Measurements from ENCODE around the gene ACOT7.

The ACOT7 gene

GRCh38 chr1:6235296-6235677 is 158.3 kb downstream of the ACOT7 start:
- TF ChIP-seq CTCF (IDR thresholded peaks at IDR 0.05; ENCODE audit: unreplicated experiment in 3 of 3), result no peak
- H3K27ac Mint-ChIP-seq, result peak overlapping the region in 2 of 3 experiments; percentile 49 to 78
- peaks cover 17% of the 10 kb centered on the region for H3K4me1 Mint-ChIP-seq
- peak overlapping the region; percentile 89 to 96 (median 92) for H3K4me3 Mint-ChIP-seq
- peaks cover 14% of the 10 kb centered on the region for H3K36me3 Mint-ChIP-seq (ENCODE audit: low read depth)
- H3K9me3 Mint-ChIP-seq, result no peaks in the 10 kb centered on the region
- peaks cover 32% of the 10 kb centered on the region for H3K27me3 Mint-ChIP-seq (ENCODE audit: low read depth)

GRCh38 chr1:6234502-6235295 is 158.9 kb downstream of the ACOT7 start:
- H3K4me1 Mint-ChIP-seq, result peaks cover 17% of the 10 kb centered on the region
- peaks cover 17% of the 10 kb centered on the region for H3K36me3 Mint-ChIP-seq (ENCODE audit: low read depth)
- no peaks in the 10 kb centered on the region for H3K9me3 Mint-ChIP-seq
- H3K4me3 Mint-ChIP-seq, result peak overlapping the region; percentile 89 to 96 (median 92)
- H3K27me3 Mint-ChIP-seq (ENCODE audit: low read depth), result peaks cover 26% of the 10 kb centered on the region
- no peak for TF ChIP-seq CTCF (IDR thresholded peaks at IDR 0.05; ENCODE audit: unreplicated experiment in 3 of 3)
- H3K27ac Mint-ChIP-seq, result peak overlapping the region in 2 of 3 experiments; percentile 54 to 78

- no peak for TF ChIP-seq CTCF (IDR thresholded peaks at IDR 0.05; ENCODE audit: unreplicated experiment in 3 of 3)
- H3K9me3 Mint-ChIP-seq, result no peaks in the 10 kb centered on the region
Observed at GRCh38 chr1:6233376-6233775, 160.2 kb downstream of the ACOT7 start.

GRCh38 chr1:6225651-6226050 is 167.9 kb downstream of the ACOT7 start:
- Mint-ChIP-seq H3K4me1 (no peaks in the 10 kb centered on the region), H3K27ac (peak overlapping the region in 1 of 3 experiments; percentile 53)

More at GRCh38 chr1:6233376-6233775, 160.2 kb downstream of the ACOT7 start:
- Mint-ChIP-seq H3K4me1 (peaks cover 17% of the 10 kb centered on the region), H3K36me3 (ENCODE audit: low read depth) (peaks cover 20% of the 10 kb centered on the region), H3K27ac (no peak overlapping the region), H3K4me3 (peak overlapping the region; percentile 55 to 92 (median 69)), H3K27me3 (ENCODE audit: low read depth) (peaks cover 13% of the 10 kb centered on the region)

GRCh38 chr1:6224718-6225117 is 168.8 kb downstream of the ACOT7 start:
- TF ChIP-seq CTCF (IDR thresholded peaks at IDR 0.05; ENCODE audit: unreplicated experiment in 3 of 3), result no peak
- peaks cover 5% of the 10 kb centered on the region for H3K4me1 Mint-ChIP-seq
- no peaks in the 10 kb centered on the region for H3K9me3 Mint-ChIP-seq
- H3K4me3 Mint-ChIP-seq, result no peak overlapping the region
- H3K36me3 Mint-ChIP-seq (ENCODE audit: low read depth), result peaks cover 50% of the 10 kb centered on the region
- no peaks in the 10 kb centered on the region for H3K27me3 Mint-ChIP-seq (ENCODE audit: low read depth)
- H3K27ac Mint-ChIP-seq, result peak overlapping the region in 1 of 3 experiments; percentile 65

More at GRCh38 chr1:6225651-6226050, 167.9 kb downstream of the ACOT7 start:
- TF ChIP-seq CTCF (IDR thresholded peaks at IDR 0.05; ENCODE audit: unreplicated experiment in 3 of 3), result no peak
- Mint-ChIP-seq H3K27me3 (ENCODE audit: low read depth) (no peaks in the 10 kb centered on the region), H3K36me3 (ENCODE audit: low read depth) (peaks cover 53% of the 10 kb centered on the region), H3K4me3 (no peak overlapping the region), H3K9me3 (no peaks in the 10 kb centered on the region)

GRCh38 chr1:6223617-6224016 is 169.9 kb downstream of the ACOT7 start:
- Mint-ChIP-seq H3K9me3 (no peaks in the 10 kb centered on the region), H3K27me3 (ENCODE audit: low read depth) (no peaks in the 10 kb centered on the region), H3K27ac (no peak overlapping the region), H3K36me3 (ENCODE audit: low read depth) (peaks cover 47% of the 10 kb centered on the region), H3K4me3 (no peak overlapping the region), H3K4me1 (peaks cover 10% of the 10 kb centered on the region)
- TF ChIP-seq CTCF (IDR thresholded peaks at IDR 0.05; ENCODE audit: unreplicated experiment in 3 of 3), result no peak
